Activated T-cell treated with anti-CD3 and anti-CD28 coated beads, Interleukin-2, amount 50 U/mL, for 1 hour (primary cell): ENCODE data around the gene NAT14.
"Not testable (repeated sequence)": the region's sequence is repeated elsewhere in the genome, so short reads cannot be mapped to it uniquely, and the experiment has no call there.

Experiments
- DNase-seq: peaks from one replicate; pipeline ENCODE4 v3.0.0-alpha.2; 2020

Gene NAT14, protein sequence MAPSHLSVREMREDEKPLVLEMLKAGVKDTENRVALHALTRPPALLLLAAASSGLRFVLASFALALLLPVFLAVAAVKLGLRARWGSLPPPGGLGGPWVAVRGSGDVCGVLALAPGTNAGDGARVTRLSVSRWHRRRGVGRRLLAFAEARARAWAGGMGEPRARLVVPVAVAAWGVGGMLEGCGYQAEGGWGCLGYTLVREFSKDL

GRCh38 chr19:55484593-55485438 is at the start of gene NAT14:
Gene NAT14 (plus strand): TSS chr19:55485188. CDS start chr19:55485709, 521 bp downstream.
- DNase-seq: peak; percentile 73

DNA sequence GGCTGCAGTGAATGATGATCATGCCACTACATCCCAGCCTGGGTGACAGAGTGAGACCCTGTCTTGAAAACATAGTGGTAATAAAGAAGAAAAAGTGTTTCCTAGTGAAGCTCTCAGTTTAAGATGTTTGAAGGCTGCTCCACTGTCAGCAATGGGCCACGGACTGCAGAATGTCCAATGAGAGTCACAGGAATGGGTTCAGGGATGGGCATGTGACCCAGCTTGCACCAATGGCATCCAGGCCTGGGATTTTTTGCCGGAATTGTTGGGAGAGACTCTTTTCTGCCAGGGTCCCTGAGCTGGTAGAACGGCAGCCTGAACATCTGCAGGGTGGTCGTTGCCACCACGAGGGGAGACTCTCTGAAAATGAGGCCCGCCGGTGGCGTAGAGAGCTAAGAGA is 48.1 kb upstream of the NAT14 start:
- no peak for DNase-seq

- DNase-seq: no peak
These were observed 47.6 kb upstream of the NAT14 start for GRCh38 chr19:55437410-55437809.

DNA sequence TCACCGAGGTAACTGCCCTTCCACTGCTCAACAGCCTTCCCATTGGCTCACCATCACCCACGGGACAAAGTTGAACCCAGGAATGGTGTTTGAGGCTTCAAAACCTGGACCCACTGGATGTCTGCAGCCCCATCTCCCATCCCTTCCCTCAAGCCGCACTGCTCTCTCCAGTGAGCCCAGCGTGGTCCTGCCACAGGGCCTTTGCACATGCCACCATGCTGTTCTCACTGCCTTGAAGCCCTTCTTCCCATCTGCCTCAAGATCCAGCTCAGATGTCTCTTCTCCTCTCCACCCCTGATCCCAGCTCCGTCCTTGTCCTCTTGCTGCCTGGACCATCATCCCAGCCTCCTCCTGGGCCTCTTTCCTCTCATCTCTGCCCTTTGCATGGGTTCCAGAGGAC is 45.9 kb upstream of the NAT14 start:
- DNase-seq: no peak

- no peak for DNase-seq
These were observed 44.4 kb upstream of the NAT14 start for GRCh38 chr19:55440411-55441105.

DNA sequence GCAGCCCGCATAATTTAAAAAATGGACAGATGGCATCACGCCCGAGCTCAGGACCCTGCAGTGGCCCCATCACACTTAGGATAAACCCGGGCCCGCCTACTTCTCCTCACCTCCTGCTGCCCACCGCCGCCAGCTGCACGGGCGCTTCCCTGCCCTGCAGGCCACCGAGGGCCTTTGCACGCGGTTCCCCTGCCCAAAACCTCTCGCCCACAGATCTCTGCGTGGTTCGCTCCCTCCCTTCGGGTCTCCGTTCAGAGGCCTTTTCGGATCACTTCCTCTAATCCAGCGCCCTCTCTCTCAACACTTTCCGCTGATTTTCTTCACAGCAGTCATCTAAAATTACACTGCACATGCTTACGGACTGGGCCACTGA is 43.7 kb upstream of the NAT14 start:
- DNase-seq: no peak

- no peak for DNase-seq
These were observed 43.2 kb upstream of the NAT14 start for GRCh38 chr19:55441692-55442321.

DNA sequence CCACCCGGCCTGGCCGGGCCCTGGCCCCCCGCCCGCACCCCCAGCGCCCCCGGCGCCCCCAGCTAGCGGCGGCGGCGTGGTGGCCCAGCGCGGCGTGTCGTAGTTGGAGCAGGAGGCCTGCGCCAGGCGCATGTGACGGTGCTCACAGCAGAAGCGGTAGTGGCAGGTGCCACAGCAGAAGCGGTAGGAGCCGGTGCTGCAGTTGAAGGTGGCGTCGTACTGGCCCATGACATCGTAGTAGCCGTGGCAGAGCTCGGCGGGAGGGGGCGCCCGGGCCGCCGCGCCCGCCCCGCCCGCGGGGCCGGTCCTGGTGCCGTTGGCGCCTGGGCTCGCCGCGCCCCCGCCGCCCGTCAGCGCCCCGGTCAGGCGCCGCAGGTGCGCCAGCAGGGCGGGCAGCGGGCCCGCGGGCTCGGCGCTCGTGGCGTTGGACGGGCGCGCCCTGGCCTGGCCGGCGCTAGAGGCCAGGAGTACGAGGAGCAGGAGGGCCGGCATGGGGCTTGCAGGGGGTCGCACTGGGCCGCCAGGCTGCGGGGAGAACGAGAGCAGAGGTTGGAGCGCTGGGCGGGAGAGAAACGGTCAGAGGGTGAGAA is 42.5 kb upstream of the NAT14 start:
- no peak for DNase-seq

GRCh38 chr19:55443045-55443823 is 41.8 kb upstream of the NAT14 start, which contains the start of gene SHISA7:
Gene SHISA7 (minus strand): TSS chr19:55443300. CDS start chr19:55442863, 437 bp downstream.
- no peak for DNase-seq

DNA sequence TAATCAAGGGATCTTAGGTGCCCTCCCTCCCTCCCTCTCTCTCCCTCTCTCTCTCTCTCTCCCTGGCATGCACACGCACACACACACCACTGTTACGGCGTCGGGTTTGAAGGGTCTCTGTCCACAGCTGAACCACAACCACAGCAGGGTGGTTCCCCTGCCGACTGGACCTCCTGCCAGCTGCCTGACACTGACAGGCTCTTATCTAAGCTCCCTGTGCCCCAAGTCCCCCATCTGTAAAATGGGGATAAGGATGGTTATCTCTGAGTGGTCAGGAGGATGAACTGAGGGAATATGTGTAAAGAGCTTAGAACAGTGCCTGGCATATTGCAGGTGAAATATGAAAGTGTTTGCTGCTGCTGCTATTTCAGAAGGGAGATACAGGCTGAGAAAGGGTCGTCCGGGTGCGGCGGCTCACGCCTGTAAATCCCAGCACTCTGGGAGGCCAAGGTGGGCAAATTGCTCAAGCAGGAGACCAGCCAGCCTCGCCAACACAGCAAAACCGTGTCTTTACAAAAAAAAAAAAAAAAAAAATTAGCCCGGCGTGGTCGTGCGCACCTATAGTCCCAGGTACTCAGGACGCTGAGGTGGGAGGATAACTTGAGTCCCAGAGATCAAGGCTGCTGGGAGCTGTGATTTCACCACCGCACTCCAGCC is 41.0 kb upstream of the NAT14 start:
- no peak for DNase-seq

- DNase-seq: no peak
These were observed 40.3 kb upstream of the NAT14 start for GRCh38 chr19:55444646-55445045.

DNA sequence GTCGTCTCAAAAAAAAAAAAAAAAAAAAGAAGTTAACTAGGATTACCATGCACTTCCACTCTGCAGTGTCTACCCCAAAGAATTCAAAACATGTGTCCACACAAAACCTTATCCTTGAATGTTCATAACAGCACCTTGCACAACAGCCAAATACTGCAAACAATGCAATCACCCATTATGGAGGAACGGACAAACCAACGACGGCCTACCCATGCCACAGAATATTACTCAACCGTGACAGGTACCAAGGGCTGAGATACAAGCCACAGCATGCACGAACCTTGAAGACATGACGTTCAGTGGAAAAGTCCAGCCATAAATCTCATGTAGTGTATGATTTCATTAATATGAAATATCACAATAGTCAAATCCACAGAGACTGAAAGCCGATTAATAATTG is 38.9 kb upstream of the NAT14 start:
- DNase-seq: no peak

GRCh38 chr19:55447421-55448174 is 37.4 kb upstream of the NAT14 start:
- DNase-seq: no peak

- not testable (repeated sequence) for DNase-seq
These were observed 36.9 kb upstream of the NAT14 start for GRCh38 chr19:55448175-55448490.

DNA sequence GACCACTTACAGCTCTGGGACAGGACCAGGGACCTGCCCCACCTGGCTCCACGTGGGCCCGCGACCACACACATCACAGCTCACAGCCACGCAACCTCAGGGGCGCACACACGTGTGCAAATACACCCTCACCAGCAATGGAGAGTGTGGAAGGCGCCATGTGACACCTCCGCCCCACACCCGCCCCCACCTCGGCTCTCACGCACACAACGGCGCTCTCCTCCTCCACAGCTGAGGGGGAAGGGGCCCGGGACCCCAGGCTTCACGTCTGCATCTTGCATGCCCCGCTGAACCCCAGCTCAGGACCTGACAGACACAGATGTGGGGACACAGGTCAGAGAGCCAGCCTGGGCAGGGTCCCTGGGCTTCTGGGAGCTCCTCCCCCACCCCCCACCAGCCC is 35.5 kb upstream of the NAT14 start:
- DNase-seq: no peak

DNA sequence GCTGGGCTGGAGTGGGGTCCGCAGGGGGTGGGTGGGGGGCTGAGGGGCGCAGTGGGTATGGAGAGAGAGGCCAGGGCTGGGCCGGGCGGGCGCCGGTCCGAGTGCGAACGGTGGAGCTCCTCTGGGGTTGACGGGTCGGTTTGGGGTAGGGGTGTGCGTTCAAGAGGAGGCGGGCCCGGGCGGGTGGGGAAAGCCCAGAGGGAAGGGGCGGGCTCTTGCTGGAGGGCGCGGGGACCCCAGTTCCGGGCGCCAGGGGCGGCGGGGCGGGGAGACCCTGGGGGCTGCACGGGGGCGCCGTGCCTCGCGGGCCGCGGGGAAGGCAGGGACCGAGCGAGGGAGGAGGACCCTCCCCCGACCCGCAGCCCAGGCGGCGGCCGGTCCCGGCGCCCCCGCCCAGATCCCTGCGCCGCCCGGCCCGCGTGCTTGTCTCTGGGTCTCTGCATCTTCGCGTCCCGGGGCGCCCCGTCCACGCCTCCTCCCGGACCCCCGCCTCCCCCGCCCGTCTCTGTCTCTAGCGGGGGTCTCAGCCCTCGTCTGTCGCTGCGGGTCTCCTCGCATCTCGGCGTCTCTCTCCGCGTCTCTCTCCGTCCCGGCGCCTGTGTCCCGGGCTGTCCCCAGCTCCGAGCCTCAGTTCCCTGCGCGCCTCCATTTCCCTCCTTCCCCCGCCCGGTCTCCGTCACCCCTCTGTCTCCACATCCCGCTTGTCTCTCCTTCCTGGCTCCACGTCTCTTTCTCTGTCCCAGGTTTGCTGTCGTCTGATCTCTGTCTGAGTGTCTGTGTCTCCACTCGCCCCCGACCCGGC is 33.6 kb upstream of the NAT14 start:
- no peak for DNase-seq

DNA sequence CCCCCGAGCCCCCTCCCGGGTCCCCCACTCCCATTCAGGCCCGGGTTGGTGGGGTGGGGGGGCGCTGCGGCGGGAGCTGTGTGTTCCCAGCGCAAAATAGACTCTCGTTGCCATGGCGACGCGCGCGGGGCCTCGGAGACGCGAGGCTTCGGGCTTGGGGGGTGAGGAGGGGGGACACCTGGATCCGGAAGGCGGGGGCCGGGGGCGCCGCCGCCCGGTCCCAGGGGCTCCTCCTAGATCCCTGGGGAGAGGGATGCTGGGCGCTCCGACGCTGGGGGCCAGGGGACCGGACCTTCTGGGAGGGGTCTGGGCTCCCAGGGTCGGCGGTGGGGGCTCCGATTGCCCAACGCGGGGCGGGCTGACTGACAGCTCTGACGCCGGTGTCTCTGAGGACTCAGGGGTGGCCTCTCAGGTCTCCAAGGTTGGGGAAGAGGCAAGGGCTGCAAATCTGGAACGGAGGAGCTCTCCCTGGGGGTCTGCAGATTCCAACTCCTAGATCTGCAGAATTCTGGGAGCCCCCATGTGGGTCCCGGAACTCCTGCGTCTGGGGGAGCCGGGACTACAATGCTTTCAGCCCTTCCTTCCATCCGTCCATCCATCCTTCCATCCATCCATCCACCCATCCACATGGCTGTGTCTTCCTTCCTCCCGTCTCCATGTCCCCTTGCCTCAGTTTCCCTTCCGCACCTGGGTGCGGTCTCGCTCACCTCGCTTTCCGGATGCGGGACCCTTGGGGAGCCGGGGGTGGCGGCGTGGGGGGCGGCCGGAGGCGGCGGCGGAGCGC is 32.8 kb upstream of the NAT14 start:
- DNase-seq: peak; percentile 44

GRCh38 chr19:55452749-55453346 is 32.1 kb upstream of the NAT14 start:
- DNase-seq: peak; percentile 65
